NCI-H146 treated with DMSO at 0.1 percent for 48 hours (cell line): Measurements from ENCODE around the gene C2orf74.
"Not testable (repeated sequence)": the region's sequence is repeated elsewhere in the genome, so short reads cannot be mapped to it uniquely, and the experiment has no call there.

Experiments used
- DNase-seq: peaks from one replicate; lab custom pipeline; 2025; ENCODE audit not compliant: unreplicated experiment; lab: John Stamatoyannopoulos, UW

Gene C2orf74

GRCh38 chr2:61172671-61173070 lies 10.7 kb downstream of the C2orf74 start:
- no peak for DNase-seq

GRCh38 chr2:61173116-61173515 lies 11.1 kb downstream of the C2orf74 start:
- no peak for DNase-seq

- no peak for DNase-seq
These were observed 13.0 kb downstream of the C2orf74 start for GRCh38 chr2:61175036-61175435.

GRCh38 chr2:61176755-61177726 lies 15.1 kb downstream of the C2orf74 start:
- DNase-seq: peak; percentile 67

GRCh38 chr2:61177727-61178549 lies 15.9 kb downstream of the C2orf74 start:
- DNase-seq: peak; percentile 15

- DNase-seq: no peak
These were observed 16.9 kb downstream of the C2orf74 start for GRCh38 chr2:61178603-61179545.

GRCh38 chr2:61179701-61180639 lies 18.0 kb downstream of the C2orf74 start:
- DNase-seq: no peak

GRCh38 chr2:61180686-61181085 lies 18.7 kb downstream of the C2orf74 start:
- DNase-seq: no peak

- no peak for DNase-seq
These were observed 19.5 kb downstream of the C2orf74 start for GRCh38 chr2:61181382-61182058.

GRCh38 chr2:61182059-61182383 lies 20.0 kb downstream of the C2orf74 start:
- no peak for DNase-seq

GRCh38 chr2:61183795-61184194 lies 21.8 kb downstream of the C2orf74 start:
- no peak for DNase-seq

GRCh38 chr2:61184263-61184662 lies 22.3 kb downstream of the C2orf74 start:
- no peak for DNase-seq

- no peak for DNase-seq
These were observed 23.3 kb downstream of the C2orf74 start for GRCh38 chr2:61185231-61185728.

- DNase-seq: no peak
These were observed 25.1 kb downstream of the C2orf74 start for GRCh38 chr2:61187085-61187484.

- no peak for DNase-seq
These were observed 31.9 kb downstream of the C2orf74 start for GRCh38 chr2:61193670-61194561.

- DNase-seq: not testable (repeated sequence)
These were observed 32.7 kb downstream of the C2orf74 start for GRCh38 chr2:61194646-61195045.

GRCh38 chr2:61196671-61197070 lies 34.7 kb downstream of the C2orf74 start:
- DNase-seq: no peak

GRCh38 chr2:61205132-61205531 lies 43.1 kb downstream of the C2orf74 start:
- no peak for DNase-seq
